H1 (cell line): ENCODE results near the gene ANGPTL2. TPM values are rescaled to one million over a fixed set of nuclear protein-coding genes. Genes with fewer than 3 reads are reported as not detected.

ENCODE experiments used
- CBX8 ChIP-seq: fragments of 300-800, 300-1000 bp; sonication (generic); IDR thresholded peaks from 2 replicates; pipeline ENCODE4 v1.7.1; 2016; ENCODE audit warnings: low read depth, low read length, borderline replicate concordance
- GABPA ChIP-seq: IDR thresholded peaks from 2 replicates; pipeline ENCODE4 v1.6.1; 2011; ENCODE audit warnings: mild to moderate bottlenecking, low read length, moderate library complexity, borderline replicate concordance; ENCODE audit not compliant: insufficient read depth
- HDAC6 ChIP-seq: IDR thresholded peaks from one replicate; pipeline ENCODE4 v1.7.1; 2012; ENCODE audit warnings: low read depth, mild to moderate bottlenecking, inconsistent platforms, low read length, moderate library complexity
- SP2 ChIP-seq: IDR thresholded peaks from 2 replicates; pipeline ENCODE4 v1.6.1; 2012; ENCODE audit warnings: mild to moderate bottlenecking, low read length, inconsistent platforms
- polyA plus RNA-seq, 7 experiments: library from polyadenylated mRNA; depleted of rRNA in 3 of 7; stranded (reverse) in 5 of 7; unstranded in 2 of 7; fragments of >200 nt in 5 of 7; fragments of 200-250 nt in 2 of 7; gene quantifications; 1 replicate in 5 of 7; 2 replicates in 1 of 7; 4 replicates in 1 of 7; pipeline versions ENCODE4 v1.2.1 to v1.2.3, GENCODE V29; 2011 to 2013; ENCODE audit warnings: missing spikeins in 2 of 7, mixed read lengths in 2 of 7
- total RNA-seq: library from RNA; stranded (reverse); fragmentation: NEBNext Ultra II Directional; extraction: Animal tissue kit (Norgen Biotek cat#: 25700); gene quantifications from 2 replicates; pipeline ENCODE4 v1.2.1, GENCODE V29; 2021
- TF ChIP-seq, protein P1 (sequence below): fragments of 300-600 bp; sonication (generic); IDR thresholded peaks from 2 replicates; pipeline ENCODE4 v1.7.1; 2012; ENCODE audit warnings: low read length, moderate library complexity, mild to moderate bottlenecking, inconsistent platforms; ENCODE audit not compliant: insufficient replicate concordance
- TF ChIP-seq, protein P2 (sequence below): IDR thresholded peaks from 2 replicates; pipeline ENCODE4 v1.6.1; 2011; ENCODE audit warnings: low read depth, mild to moderate bottlenecking, low read length; ENCODE audit not compliant: insufficient read depth

ANGPTL2 gene
- total and polyA plus RNA-seq, 2 of the 8 experiments (the other 6 are each of a cell fraction or from before 2014, with no cell fraction given), result 9.0 to 10.6 TPM

DNA sequence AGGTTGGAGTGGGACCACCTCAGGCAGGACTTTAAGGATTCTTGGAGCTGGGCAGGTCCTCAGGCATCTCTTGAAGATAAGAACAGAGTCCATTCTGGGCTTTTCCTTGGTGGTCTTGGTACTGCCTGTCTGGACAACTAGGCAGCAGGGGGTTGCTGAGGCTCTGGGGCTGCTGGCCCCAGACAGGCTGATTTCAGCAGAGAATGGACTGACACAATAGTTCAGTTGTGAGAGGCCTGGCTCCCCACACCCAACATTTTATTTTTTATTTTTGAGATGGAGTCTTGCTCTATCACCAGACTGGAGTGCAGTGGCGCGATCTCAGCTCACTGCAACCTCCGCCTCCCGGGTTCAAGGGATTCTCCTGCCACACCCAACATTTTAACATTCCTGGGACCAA lies 4.6 kb downstream of the ANGPTL2 start (continued):
- TF ChIP-seq, protein P1, sequence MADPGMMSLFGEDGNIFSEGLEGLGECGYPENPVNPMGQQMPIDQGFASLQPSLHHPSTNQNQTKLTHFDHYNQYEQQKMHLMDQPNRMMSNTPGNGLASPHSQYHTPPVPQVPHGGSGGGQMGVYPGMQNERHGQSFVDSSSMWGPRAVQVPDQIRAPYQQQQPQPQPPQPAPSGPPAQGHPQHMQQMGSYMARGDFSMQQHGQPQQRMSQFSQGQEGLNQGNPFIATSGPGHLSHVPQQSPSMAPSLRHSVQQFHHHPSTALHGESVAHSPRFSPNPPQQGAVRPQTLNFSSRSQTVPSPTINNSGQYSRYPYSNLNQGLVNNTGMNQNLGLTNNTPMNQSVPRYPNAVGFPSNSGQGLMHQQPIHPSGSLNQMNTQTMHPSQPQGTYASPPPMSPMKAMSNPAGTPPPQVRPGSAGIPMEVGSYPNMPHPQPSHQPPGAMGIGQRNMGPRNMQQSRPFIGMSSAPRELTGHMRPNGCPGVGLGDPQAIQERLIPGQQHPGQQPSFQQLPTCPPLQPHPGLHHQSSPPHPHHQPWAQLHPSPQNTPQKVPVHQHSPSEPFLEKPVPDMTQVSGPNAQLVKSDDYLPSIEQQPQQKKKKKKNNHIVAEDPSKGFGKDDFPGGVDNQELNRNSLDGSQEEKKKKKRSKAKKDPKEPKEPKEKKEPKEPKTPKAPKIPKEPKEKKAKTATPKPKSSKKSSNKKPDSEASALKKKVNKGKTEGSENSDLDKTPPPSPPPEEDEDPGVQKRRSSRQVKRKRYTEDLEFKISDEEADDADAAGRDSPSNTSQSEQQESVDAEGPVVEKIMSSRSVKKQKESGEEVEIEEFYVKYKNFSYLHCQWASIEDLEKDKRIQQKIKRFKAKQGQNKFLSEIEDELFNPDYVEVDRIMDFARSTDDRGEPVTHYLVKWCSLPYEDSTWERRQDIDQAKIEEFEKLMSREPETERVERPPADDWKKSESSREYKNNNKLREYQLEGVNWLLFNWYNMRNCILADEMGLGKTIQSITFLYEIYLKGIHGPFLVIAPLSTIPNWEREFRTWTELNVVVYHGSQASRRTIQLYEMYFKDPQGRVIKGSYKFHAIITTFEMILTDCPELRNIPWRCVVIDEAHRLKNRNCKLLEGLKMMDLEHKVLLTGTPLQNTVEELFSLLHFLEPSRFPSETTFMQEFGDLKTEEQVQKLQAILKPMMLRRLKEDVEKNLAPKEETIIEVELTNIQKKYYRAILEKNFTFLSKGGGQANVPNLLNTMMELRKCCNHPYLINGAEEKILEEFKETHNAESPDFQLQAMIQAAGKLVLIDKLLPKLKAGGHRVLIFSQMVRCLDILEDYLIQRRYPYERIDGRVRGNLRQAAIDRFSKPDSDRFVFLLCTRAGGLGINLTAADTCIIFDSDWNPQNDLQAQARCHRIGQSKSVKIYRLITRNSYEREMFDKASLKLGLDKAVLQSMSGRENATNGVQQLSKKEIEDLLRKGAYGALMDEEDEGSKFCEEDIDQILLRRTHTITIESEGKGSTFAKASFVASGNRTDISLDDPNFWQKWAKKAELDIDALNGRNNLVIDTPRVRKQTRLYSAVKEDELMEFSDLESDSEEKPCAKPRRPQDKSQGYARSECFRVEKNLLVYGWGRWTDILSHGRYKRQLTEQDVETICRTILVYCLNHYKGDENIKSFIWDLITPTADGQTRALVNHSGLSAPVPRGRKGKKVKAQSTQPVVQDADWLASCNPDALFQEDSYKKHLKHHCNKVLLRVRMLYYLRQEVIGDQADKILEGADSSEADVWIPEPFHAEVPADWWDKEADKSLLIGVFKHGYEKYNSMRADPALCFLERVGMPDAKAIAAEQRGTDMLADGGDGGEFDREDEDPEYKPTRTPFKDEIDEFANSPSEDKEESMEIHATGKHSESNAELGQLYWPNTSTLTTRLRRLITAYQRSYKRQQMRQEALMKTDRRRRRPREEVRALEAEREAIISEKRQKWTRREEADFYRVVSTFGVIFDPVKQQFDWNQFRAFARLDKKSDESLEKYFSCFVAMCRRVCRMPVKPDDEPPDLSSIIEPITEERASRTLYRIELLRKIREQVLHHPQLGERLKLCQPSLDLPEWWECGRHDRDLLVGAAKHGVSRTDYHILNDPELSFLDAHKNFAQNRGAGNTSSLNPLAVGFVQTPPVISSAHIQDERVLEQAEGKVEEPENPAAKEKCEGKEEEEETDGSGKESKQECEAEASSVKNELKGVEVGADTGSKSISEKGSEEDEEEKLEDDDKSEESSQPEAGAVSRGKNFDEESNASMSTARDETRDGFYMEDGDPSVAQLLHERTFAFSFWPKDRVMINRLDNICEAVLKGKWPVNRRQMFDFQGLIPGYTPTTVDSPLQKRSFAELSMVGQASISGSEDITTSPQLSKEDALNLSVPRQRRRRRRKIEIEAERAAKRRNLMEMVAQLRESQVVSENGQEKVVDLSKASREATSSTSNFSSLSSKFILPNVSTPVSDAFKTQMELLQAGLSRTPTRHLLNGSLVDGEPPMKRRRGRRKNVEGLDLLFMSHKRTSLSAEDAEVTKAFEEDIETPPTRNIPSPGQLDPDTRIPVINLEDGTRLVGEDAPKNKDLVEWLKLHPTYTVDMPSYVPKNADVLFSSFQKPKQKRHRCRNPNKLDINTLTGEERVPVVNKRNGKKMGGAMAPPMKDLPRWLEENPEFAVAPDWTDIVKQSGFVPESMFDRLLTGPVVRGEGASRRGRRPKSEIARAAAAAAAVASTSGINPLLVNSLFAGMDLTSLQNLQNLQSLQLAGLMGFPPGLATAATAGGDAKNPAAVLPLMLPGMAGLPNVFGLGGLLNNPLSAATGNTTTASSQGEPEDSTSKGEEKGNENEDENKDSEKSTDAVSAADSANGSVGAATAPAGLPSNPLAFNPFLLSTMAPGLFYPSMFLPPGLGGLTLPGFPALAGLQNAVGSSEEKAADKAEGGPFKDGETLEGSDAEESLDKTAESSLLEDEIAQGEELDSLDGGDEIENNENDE, result no peak
- no peak for TF ChIP-seq CBX8
- TF ChIP-seq SP2, result no peak
- TF ChIP-seq, protein P2, sequence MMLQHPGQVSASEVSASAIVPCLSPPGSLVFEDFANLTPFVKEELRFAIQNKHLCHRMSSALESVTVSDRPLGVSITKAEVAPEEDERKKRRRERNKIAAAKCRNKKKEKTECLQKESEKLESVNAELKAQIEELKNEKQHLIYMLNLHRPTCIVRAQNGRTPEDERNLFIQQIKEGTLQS, result no peak
- no peak for TF ChIP-seq HDAC6
- TF ChIP-seq GABPA, result no peak
